H1 (cell line): ENCODE measurements around the gene KNDC1. TPM values are rescaled to one million over a fixed set of nuclear protein-coding genes. Genes with fewer than 3 reads are reported as not detected.

Experiments
- CTCF ChIA-PET: fragments of 300-600 bp; sonication (Branson Sonifier 250); formaldehyde crosslinking; loops from one replicate; lab custom pipeline; 2021; ENCODE audit not compliant: partially characterized antibody; lab: Charles Lee
- POLR2A ChIA-PET: fragments of 300-600 bp; sonication (Branson Sonifier 250); formaldehyde crosslinking; loops from one replicate; lab custom pipeline; 2021; ENCODE audit warnings: inconsistent platforms; ENCODE audit not compliant: partially characterized antibody; lab: Charles Lee
- DNase-seq, 2 experiments: peaks; one replicate each; pipeline versions ENCODE4 v3.0.0 to v3.0.0-alpha.2; 2010 to 2022; ENCODE audit warnings: low spot score in 2 of 2, low read depth in 1 of 2, mixed read lengths in 1 of 2
- FAIRE-seq: peaks from 2 replicates; lab custom pipeline; 2011; peaks lifted over from hg19 to GRCh38; lab: Jason Lieb, UNC
- H2AFZ ChIP-seq: 2 replicates; pipeline ENCODE4 v1.8.1; 2012; ENCODE audit warnings: low read length, inconsistent platforms
- H2AK5ac ChIP-seq: 2 replicates; pipeline ENCODE4 v1.6.1; 2013; ENCODE audit warnings: low read depth, low read length
- H2BK120ac ChIP-seq: replicated peaks from 2 replicates; pipeline ENCODE3; 2013; ENCODE audit warnings: low read depth, low read length, inconsistent platforms
- H2BK12ac ChIP-seq: 2 replicates; pipeline ENCODE4 v1.6.1; 2013; ENCODE audit warnings: low read depth, low read length
- H2BK15ac ChIP-seq: 2 replicates; pipeline ENCODE4 v1.6.1; 2013; ENCODE audit warnings: low read length
- H2BK20ac ChIP-seq: 2 replicates; pipeline ENCODE4 v1.6.1; 2013; ENCODE audit warnings: low read length
- H2BK5ac ChIP-seq: 2 replicates; pipeline ENCODE4 v1.6.1; 2013; ENCODE audit warnings: low read depth, low read length
- H3K14ac ChIP-seq: 2 replicates; pipeline ENCODE4 v1.6.1; 2013; ENCODE audit warnings: inconsistent platforms; ENCODE audit not compliant: insufficient read length
- H3K18ac ChIP-seq: 2 replicates; pipeline ENCODE4 v1.6.1; 2013; ENCODE audit warnings: low read length; ENCODE audit errors: extremely low read depth
- H3K23ac ChIP-seq: 2 replicates; pipeline ENCODE4 v1.6.1; 2013; ENCODE audit warnings: inconsistent platforms; ENCODE audit not compliant: insufficient read length
- H3K23me2 ChIP-seq: 2 replicates; pipeline ENCODE4 v1.6.1; 2013; ENCODE audit warnings: low read depth, low read length
- H3K27ac ChIP-seq: 2 replicates; pipeline ENCODE4 v1.6.1; 2011; ENCODE audit warnings: low read depth, low read length, inconsistent platforms
- H3K27me3 ChIP-seq, 4 experiments: replicated peaks in 1 of 4; 1 replicate in 1 of 4; 2 replicates in 3 of 4; pipeline versions ENCODE4 v1.6.1 to v1.8.1; 2011 to 2013; ENCODE audit warnings: low read length in 3 of 4, mild to moderate bottlenecking in 3 of 4, inconsistent platforms in 2 of 4, mixed read lengths in 2 of 4, moderate library complexity in 1 of 4; ENCODE audit not compliant: control insufficient read depth in 3 of 4, insufficient read depth in 3 of 4; ENCODE audit errors: extremely low read depth in 1 of 4
- H3K36me3 ChIP-seq, 4 experiments: 2 replicates each; pipeline versions ENCODE4 v1.6.1 to v1.8.1; 2011 to 2013; ENCODE audit warnings: mild to moderate bottlenecking in 4 of 4, low read length in 3 of 4, moderate library complexity in 2 of 4, control low read depth in 1 of 4, inconsistent platforms in 1 of 4; ENCODE audit not compliant: insufficient read depth in 4 of 4, control insufficient read depth in 2 of 4
- H3K4ac ChIP-seq: replicated peaks from 2 replicates; pipeline ENCODE3; 2013; ENCODE audit warnings: low read length, low read depth, mixed read lengths, inconsistent platforms; ENCODE audit not compliant: insufficient read length
- H3K4me1 ChIP-seq, 4 experiments: replicated peaks in 1 of 4; 1 replicate in 1 of 4; 2 replicates in 3 of 4; pipeline versions ENCODE4 v1.6.1 to v1.8.1; 2011 to 2013; ENCODE audit warnings: low read length in 3 of 4, inconsistent platforms in 2 of 4, mixed read lengths in 1 of 4; ENCODE audit not compliant: insufficient read depth in 4 of 4, control insufficient read depth in 3 of 4
- H3K4me2 ChIP-seq, 2 experiments: 2 replicates each; pipeline versions ENCODE4 v1.6.1 to v1.8.1; 2011 to 2013; ENCODE audit warnings: low read depth in 2 of 2, low read length in 2 of 2, control low read depth in 1 of 2, inconsistent platforms in 1 of 2, mild to moderate bottlenecking in 1 of 2; ENCODE audit not compliant: insufficient read depth in 1 of 2
- H3K4me3 ChIP-seq, 4 experiments: fragments of 200-600, 300-600 bp in 1 of 4; sonication (generic), shearing (Covaris generic), sonication (Bioruptor Twin) in 1 of 4; 2 replicates each; pipeline versions ENCODE4 v1.5.1 to v1.8.1; 2011 to 2016; ENCODE audit warnings: low read length in 4 of 4, low read depth in 3 of 4, control low read depth in 2 of 4, inconsistent platforms in 2 of 4, mild to moderate bottlenecking in 2 of 4, mixed read lengths in 1 of 4, moderate library complexity in 1 of 4; ENCODE audit not compliant: insufficient read depth in 2 of 4; ENCODE audit errors: extremely low read depth in 1 of 4
- H3K56ac ChIP-seq: replicated peaks from 2 replicates; pipeline ENCODE3; 2013; ENCODE audit warnings: low read depth, mild to moderate bottlenecking, mixed read lengths, low read length, inconsistent platforms; ENCODE audit not compliant: insufficient read length
- H3K79me1 ChIP-seq: 2 replicates; pipeline ENCODE4 v1.6.1; 2013; ENCODE audit warnings: low read depth, low read length, control low read depth
- H3K79me2 ChIP-seq, 2 experiments: 2 replicates each; pipeline versions ENCODE4 v1.6.1 to v1.8.1; 2012 to 2013; ENCODE audit warnings: low read length in 2 of 2, mild to moderate bottlenecking in 2 of 2, inconsistent platforms in 1 of 2; ENCODE audit not compliant: insufficient read depth in 2 of 2, control insufficient read depth in 1 of 2
- H3K9ac ChIP-seq, 4 experiments: replicated peaks in 1 of 4; 1 replicate in 1 of 4; 2 replicates in 3 of 4; pipeline versions ENCODE4 v1.6.1 to v1.8.1; 2011 to 2013; ENCODE audit warnings: low read depth in 3 of 4, low read length in 3 of 4, control low read depth in 2 of 4, mild to moderate bottlenecking in 2 of 4, moderate library complexity in 2 of 4, inconsistent platforms in 1 of 4; ENCODE audit errors: extremely low read depth in 1 of 4
- H3K9me3 ChIP-seq, 2 experiments: 2 replicates each; pipeline versions ENCODE4 v1.6.1 to v1.8.1; 2012 to 2013; ENCODE audit warnings: mild to moderate bottlenecking in 2 of 2, moderate library complexity in 2 of 2, control low read depth in 1 of 2, inconsistent platforms in 1 of 2, low read depth in 1 of 2, low read length in 1 of 2, mixed read lengths in 1 of 2; ENCODE audit not compliant: insufficient read depth in 2 of 2
- H4K20me1 ChIP-seq, 2 experiments: replicated peaks in 1 of 2; 2 replicates each; pipeline versions ENCODE3 to v1.8.1; 2011 to 2013; ENCODE audit warnings: inconsistent platforms in 2 of 2, low read length in 2 of 2, mild to moderate bottlenecking in 1 of 2; ENCODE audit not compliant: insufficient read depth in 2 of 2, control insufficient read depth in 1 of 2
- H4K5ac ChIP-seq: 2 replicates; pipeline ENCODE4 v1.6.1; 2013; ENCODE audit warnings: low read length, low read depth, mixed read lengths, inconsistent platforms; ENCODE audit not compliant: insufficient read length
- H4K8ac ChIP-seq: 2 replicates; pipeline ENCODE4 v1.8.0; 2013; ENCODE audit warnings: mild to moderate bottlenecking, moderate library complexity, low read length, inconsistent platforms; ENCODE audit not compliant: insufficient read depth; ENCODE audit errors: extremely low read depth
- H4K91ac ChIP-seq: replicated peaks from 2 replicates; pipeline ENCODE3; 2013; ENCODE audit warnings: low read length, mixed read lengths, inconsistent platforms; ENCODE audit not compliant: insufficient read length
- CBX8 ChIP-seq: fragments of 300-800, 300-1000 bp; sonication (generic); IDR thresholded peaks from 2 replicates; pipeline ENCODE4 v1.7.1; 2016; ENCODE audit warnings: low read depth, low read length, borderline replicate concordance
- EZH2 ChIP-seq: fragments of 200-600 bp; sonication (generic); IDR thresholded peaks from 2 replicates; pipeline ENCODE4 v1.7.1; 2012; ENCODE audit warnings: low read depth, mild to moderate bottlenecking, moderate library complexity, low read length, inconsistent platforms; ENCODE audit not compliant: severe bottlenecking
- POU5F1 ChIP-seq: IDR thresholded peaks from 2 replicates; pipeline ENCODE4 v1.6.1; 2011; ENCODE audit warnings: low read depth, mild to moderate bottlenecking, low read length, moderate library complexity
- RFX5 ChIP-seq: IDR thresholded peaks from 2 replicates; pipeline ENCODE4 v1.6.1; 2011; ENCODE audit warnings: low read depth, low read length, improper control_type of control experiment, borderline replicate concordance
- SAP30 ChIP-seq: fragments of 300-600 bp; sonication (generic); IDR thresholded peaks from 2 replicates; pipeline ENCODE4 v1.7.1; 2012; ENCODE audit warnings: low read length, moderate library complexity, mild to moderate bottlenecking, inconsistent platforms; ENCODE audit not compliant: insufficient read depth, insufficient replicate concordance
- SP1 ChIP-seq: IDR thresholded peaks from 2 replicates; pipeline ENCODE4 v1.6.1; 2011; ENCODE audit warnings: low read depth, low read length
- SP2 ChIP-seq: IDR thresholded peaks from 2 replicates; pipeline ENCODE4 v1.6.1; 2012; ENCODE audit warnings: mild to moderate bottlenecking, low read length, inconsistent platforms
- SP4 ChIP-seq: IDR thresholded peaks from 2 replicates; pipeline ENCODE4 v1.6.1; 2012; ENCODE audit warnings: low read length, inconsistent platforms
- TAF1 ChIP-seq: IDR thresholded peaks from 2 replicates; pipeline ENCODE4 v1.6.1; 2011; ENCODE audit warnings: mild to moderate bottlenecking, low read depth, low read length
- TBP ChIP-seq: IDR thresholded peaks from 2 replicates; pipeline ENCODE4 v1.6.1; 2011; ENCODE audit warnings: low read depth, low read length, improper control_type of control experiment
- TEAD4 ChIP-seq: IDR thresholded peaks from 2 replicates; pipeline ENCODE4 v1.6.1; 2012; ENCODE audit warnings: low read depth, low read length, inconsistent platforms, mixed read lengths
- WGBS, 2 experiments: shearing (Covaris generic) in 1 of 2; methylation state at CpG; one replicate each; pipeline versions ENCODE4 v1.1.6 to v1.1.7; 2013 to 2015; ENCODE audit warnings: low lambda C conversion rate in 2 of 2, mixed read lengths in 2 of 2, inconsistent platforms in 1 of 2, low coverage in 1 of 2, missing lambda C conversion rate in 1 of 2; ENCODE audit not compliant: insufficient replicate concordance in 2 of 2, insufficient coverage in 1 of 2, insufficient read length in 1 of 2; ENCODE audit errors: extremely low coverage in 1 of 2, missing lambda C conversion rate in 1 of 2; 5-methylcytosine and 5-hydroxymethylcytosine counted together
- polyA plus RNA-seq, 7 experiments: library from polyadenylated mRNA; depleted of rRNA in 3 of 7; stranded (reverse) in 5 of 7; unstranded in 2 of 7; fragments of >200 nt in 5 of 7; fragments of 200-250 nt in 2 of 7; gene quantifications; 1 replicate in 5 of 7; 2 replicates in 1 of 7; 4 replicates in 1 of 7; pipeline versions ENCODE4 v1.2.1 to v1.2.3, GENCODE V29; 2011 to 2013; ENCODE audit warnings: missing spikeins in 2 of 7, mixed read lengths in 2 of 7
- total RNA-seq: library from RNA; stranded (reverse); fragmentation: NEBNext Ultra II Directional; extraction: Animal tissue kit (Norgen Biotek cat#: 25700); gene quantifications from 2 replicates; pipeline ENCODE4 v1.2.1, GENCODE V29; 2021
- TF ChIP-seq, protein P1 (sequence below): IDR thresholded peaks from 2 replicates; pipeline ENCODE4 v1.6.1; 2012; ENCODE audit warnings: inconsistent platforms
- TF ChIP-seq, protein P2 (sequence below): IDR thresholded peaks from 2 replicates; pipeline ENCODE4 v1.6.1; 2011; ENCODE audit warnings: low read depth, mild to moderate bottlenecking, low read length; ENCODE audit not compliant: insufficient read depth

The KNDC1 gene
- total and polyA plus RNA-seq, 2 of the 8 experiments (the other 6 are each of a cell fraction or from before 2014, with no cell fraction given), result 7.5 to 16.7 TPM

DNA sequence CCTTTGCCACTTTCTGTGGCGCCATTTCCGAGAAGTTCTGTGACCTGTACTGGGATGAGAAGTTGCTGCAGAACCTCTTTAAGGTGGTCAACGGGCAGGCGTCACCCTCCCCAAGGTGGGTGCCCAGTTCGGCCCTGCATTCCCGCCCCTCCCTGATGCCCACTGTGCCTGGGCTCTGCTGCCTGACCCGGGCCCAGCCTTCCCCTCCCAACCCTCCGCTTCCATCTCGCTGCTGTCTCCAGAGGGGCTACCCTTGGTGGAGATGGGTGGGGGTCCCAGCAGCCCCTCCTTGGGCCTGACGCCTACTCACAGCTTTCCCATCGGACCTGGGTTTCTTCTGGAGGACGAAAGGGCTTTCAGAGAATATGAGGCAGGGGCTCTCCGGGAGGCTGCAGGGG, 39.5 kb downstream of the KNDC1 start:
- H3K36me3 ChIP-seq, result peaks cover 0 to 7% (median 0%) of the 10 kb centered on the region in 4 experiments; a peak in 2 of 8 replicates
- DNase-seq (no peak), FAIRE-seq (no peak)
- H2BK5ac ChIP-seq, result no peak overlapping the region
- H3K79me1 ChIP-seq, result 0 out of 2 replicates have a peak, but pooled peaks cover 2% of the 10 kb centered on the region
- H3K4me1 ChIP-seq, result no peaks in the 10 kb centered on the region
- ChIA-PET CTCF (interaction anchor here (1.2 to 1.4 kb wide), 2 partner anchors 20 to 40 kb away, joined by 4 to 5 read pairs; no protein-coding TSS in a partner anchor), POLR2A (interaction anchor here (1.0 to 1.3 kb wide), 3 partner anchors 12 to 41 kb away, joined by 3 to 4 read pairs (median 3); no protein-coding TSS in a partner anchor)
- no peak overlapping the region for H3K4ac ChIP-seq
- no peak overlapping the region for H2AFZ ChIP-seq
- no peak overlapping the region for H3K14ac ChIP-seq
- H2AK5ac ChIP-seq, result no peak overlapping the region
- H4K20me1 ChIP-seq, result no peaks in the 10 kb centered on the region
- H3K23ac ChIP-seq, result no peak overlapping the region
- H3K56ac ChIP-seq, result no peak overlapping the region
- no peak overlapping the region for H3K27ac ChIP-seq
- no peak overlapping the region for H3K4me3 ChIP-seq
- no peak overlapping the region for H3K9ac ChIP-seq
- peaks cover 0 to 2% of the 10 kb centered on the region in 2 experiments; a peak in 2 of 4 replicates for H3K9me3 ChIP-seq
- H2BK12ac ChIP-seq, result no peak overlapping the region
- H3K27me3 ChIP-seq, result no peaks in the 10 kb centered on the region
- H4K8ac ChIP-seq, result no peak overlapping the region
- H2BK15ac ChIP-seq, result no peak overlapping the region
- no peaks in the 10 kb centered on the region for H3K79me2 ChIP-seq
- no peak overlapping the region for H3K18ac ChIP-seq
- no peaks in the 10 kb centered on the region for H3K23me2 ChIP-seq
- H4K91ac ChIP-seq, result no peak overlapping the region
- no peak overlapping the region for H2BK120ac ChIP-seq
- H4K5ac ChIP-seq, result no peak overlapping the region
- 87% methylated on average over 12 of the region's 13 CpGs; no CpG with 5 or more reads in 1 of the 2 experiments for WGBS, 2 experiments
- no peak overlapping the region for H3K4me2 ChIP-seq
- H2BK20ac ChIP-seq, result no peak overlapping the region
- no peak for TF ChIP-seq RFX5
- TF ChIP-seq SP1, result no peak
- TF ChIP-seq, protein P1, sequence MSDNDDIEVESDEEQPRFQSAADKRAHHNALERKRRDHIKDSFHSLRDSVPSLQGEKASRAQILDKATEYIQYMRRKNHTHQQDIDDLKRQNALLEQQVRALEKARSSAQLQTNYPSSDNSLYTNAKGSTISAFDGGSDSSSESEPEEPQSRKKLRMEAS, result no peak
- TF ChIP-seq CBX8, result no peak
- TF ChIP-seq POU5F1, result no peak
- no peak for TF ChIP-seq EZH2
- no peak for TF ChIP-seq SP4
- TF ChIP-seq, protein P2, sequence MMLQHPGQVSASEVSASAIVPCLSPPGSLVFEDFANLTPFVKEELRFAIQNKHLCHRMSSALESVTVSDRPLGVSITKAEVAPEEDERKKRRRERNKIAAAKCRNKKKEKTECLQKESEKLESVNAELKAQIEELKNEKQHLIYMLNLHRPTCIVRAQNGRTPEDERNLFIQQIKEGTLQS, result no peak
- no peak for TF ChIP-seq TEAD4
- TF ChIP-seq TAF1, result no peak
- TF ChIP-seq SP2, result no peak
- no peak for TF ChIP-seq TBP
- no peak for TF ChIP-seq SAP30
